Skin of body (tissue), 2 donors: ENCODE data around the gene LEP. TPM values are rescaled to one million over a fixed set of nuclear protein-coding genes. Genes with fewer than 3 reads are reported as not detected.
A peak's percentile ranks its signal among the peaks of the same experiment; 100 is the strongest.

Experiments
- DNase-seq: peaks from one replicate; lab custom pipeline; 2025; lab: John Stamatoyannopoulos, UW
- total RNA-seq: library from RNA; depleted of rRNA; stranded (reverse); fragments of >200 nt; gene quantifications from one replicate; pipeline ENCODE4 v1.2.3, GENCODE V29; 2014

The LEP gene
- 0.59 TPM for total RNA-seq

DNA sequence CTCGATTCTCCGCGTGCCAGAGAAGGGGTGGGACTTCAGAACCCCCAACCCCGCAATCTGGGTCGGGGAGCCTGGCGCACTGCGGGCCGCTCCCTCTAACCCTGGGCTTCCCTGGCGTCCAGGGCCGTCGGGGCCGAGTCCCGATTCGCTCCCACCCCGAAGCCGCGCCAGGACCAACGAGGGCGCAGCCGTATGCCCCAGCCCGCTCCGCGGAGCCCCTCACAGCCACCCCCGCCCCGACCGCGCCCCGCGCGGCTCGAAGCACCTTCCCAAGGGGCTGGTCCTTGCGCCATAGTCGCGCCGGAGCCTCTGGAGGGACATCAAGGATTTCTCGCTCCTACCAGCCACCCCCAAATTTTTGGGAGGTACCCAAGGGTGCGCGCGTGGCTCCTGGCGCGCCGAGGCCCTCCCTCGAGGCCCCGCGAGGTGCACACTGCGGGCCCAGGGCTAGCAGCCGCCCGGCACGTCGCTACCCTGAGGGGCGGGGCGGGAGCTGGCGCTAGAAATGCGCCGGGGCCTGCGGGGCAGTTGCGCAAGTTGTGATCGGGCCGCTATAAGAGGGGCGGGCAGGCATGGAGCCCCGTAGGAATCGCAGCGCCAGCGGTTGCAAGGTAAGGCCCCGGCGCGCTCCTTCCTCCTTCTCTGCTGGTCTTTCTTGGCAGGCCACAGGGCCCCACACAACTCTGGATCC lies at the start of gene LEP:
Gene LEP, plus strand, starts transcription at position 583 of the 691 bp plus-strand sequence. CDS start 10,741 bp downstream, outside the sequence.
- DNase-seq, result no peak

DNA sequence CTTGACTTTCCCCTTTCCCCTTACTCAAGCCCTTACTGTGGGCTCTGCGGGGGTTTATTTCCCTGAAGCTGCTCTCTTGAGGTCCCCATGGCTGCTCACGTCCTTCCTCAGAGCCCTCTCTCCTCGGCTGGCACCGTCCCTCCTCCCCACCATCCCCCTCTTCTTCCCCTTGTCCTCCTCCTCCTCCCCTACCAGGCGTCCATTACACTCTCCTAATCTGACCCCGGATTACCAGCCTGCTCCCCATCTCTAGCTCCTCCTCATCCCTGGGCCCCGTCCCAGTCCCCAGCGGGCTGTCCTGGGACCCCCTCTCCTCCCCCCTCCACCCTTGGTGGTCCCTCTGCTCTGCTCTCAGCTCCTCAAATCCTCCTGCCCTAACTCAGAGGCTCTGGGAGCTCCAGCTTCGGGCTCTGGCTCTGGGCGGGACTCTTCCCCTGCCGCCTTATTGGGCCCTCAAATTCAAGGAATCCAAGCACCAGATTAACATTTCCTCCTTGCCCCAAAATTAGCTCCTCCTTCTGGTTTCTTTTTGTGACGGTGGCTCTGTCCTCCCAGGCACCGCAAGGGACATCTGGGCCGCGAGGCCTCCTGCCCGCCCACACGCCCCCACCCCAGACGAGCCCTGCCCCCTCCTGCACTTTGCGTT lies 48.5 kb upstream of the LEP start:
- DNase-seq, result no peak

DNA sequence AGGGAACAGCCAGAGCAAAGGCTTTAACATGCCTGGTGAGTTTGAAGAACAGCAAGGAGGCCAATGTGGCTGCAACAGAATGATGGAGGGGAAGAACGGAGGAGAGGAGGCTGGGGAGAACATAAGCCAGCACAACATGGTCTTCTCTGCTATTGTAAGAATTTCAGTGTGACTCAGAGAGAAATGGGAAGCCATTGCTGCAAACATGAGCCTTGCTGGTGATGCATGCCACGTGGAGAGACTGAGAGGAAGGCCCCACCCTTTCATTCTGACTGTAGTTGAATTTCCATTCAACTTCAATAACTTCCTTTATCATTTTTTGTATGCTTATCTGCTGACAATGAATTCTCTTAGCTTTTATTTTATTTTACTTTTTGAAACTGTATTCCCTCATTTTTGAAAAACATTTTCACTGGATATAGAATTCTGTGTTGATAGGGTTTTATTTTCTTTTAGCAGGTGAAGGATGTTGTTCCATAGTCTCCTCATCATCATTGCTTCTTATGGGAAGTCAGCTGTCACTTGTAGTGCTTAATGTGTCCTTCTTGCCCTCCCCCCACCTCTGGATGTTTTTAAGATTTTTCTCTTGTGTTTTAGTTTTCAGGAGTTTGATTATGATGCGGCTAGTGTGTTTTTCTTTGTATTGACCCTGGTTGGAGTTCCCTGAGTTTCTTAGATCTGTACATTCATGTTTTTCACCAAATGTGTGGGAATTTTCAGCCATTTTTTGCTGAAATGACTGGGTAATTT lies 46.4 kb upstream of the LEP start:
- no peak for DNase-seq

DNA sequence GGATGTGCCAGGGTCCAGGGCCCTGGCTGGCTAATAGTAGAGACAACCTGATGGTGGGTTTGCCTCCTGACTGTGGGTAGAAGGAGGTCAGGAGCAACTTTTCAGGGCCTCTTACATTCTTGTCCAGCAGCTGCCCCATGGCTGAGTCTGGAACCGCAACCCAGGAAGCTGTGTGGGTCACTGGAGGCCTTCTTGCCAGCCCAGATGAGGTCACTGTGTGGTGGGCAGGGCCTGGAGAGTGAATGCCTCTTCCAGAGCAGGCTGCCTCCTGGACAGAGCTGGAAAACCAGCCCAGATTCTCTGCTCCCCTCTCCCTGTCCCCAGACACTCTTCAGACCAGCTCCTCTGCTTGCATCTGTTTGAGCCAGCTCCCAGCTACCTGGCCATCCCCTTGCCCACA lies 43.5 kb upstream of the LEP start:
- DNase-seq, result no peak

DNA sequence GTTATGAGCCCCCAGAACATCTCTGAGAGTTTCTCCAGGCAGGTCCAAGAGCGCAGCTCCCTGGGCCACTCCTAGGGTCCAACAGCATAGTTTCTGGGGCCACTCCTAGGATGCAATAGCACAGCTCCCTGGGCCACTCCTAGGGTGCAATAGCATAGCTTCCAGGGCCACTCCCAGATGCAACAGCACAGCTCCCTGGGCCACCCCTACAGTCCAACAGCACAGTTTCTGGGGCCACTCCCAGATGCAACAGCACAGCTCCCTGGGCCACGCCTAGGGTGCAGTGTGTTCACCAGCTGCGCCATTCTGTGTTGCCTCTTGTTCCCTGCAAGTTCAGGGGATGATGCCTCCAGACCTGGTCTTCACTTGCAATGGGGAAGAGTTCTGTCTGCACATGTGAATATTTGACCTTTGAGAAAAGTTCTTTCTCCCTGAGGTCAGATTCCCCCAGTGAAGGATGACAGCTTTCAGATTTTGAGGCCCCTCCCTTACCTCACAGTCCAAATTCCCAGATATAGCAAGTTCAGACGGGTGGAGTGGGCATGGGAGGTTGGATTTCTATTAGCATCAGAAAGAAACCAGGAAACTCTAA lies 43.0 kb upstream of the LEP start:
- no peak for DNase-seq

DNA sequence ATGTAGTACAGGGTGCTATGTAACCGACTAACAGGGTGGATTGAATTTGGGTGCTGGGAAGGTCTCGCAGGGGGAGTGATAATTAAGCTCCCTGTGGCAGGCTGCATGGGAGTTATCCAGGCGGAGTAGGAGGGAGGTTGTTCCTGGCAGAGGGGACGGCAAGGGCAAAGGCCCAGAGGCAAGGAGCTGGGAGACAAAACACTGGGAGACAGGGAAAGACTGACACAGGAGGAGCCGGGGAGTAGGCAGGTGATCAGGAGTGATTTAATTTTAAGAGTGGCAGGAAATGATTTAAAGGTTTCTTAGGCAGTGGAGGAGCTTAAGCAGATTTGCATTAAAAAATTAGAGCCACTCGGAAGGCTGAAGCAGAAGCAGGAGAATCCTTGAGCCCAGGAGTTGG lies 40.7 kb upstream of the LEP start:
- DNase-seq, result no peak

DNA sequence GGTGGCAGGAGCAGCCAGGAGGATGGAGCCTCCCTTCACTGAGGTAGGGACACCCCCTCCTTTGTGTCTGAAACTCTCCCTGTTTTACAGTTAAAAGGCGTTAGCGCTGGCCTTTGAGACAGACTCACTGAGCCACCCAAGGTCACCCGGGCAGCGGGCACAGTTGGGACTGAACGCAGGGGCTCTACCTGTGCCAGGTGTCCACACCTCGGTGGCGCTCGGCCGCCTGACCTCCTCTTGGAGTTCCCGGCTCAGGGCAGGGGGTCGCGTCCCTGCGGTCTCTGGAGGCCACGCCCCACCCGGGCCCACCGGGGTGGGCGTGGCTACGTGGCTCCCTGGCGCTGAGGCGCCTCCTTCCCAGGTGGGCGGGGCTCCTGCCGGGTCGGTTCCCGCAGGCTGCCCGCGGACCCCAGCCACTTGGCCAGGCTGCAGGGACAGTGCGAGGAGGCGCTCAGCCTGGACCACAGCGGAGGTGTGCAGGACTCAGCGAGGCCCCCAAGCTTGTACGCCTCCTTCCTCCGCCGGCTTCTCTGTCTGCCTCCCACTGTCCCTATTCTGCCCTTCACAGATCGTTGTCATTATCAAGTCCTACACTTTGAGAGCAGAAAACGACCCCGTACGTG lies 39.9 kb upstream of the LEP start:
- no peak for DNase-seq

DNA sequence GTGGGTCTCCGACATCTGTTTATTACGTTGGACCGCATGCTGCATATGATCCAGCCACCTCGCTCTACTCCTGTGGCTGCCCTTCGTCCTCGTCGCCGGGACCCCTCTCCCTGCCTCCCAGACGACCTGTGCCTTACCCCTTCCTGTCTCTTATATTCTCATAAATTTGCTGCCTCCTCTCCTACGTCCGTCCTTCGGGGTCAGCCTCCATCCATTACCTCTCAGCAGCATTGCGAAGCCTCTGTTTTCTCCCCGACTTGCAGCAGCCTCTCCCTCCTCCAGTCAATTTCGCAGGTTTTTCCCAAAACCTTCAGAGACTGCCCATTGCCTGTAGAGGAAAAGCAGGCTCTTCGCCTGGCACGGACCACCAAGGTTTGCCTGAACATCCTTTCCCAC lies 39.4 kb upstream of the LEP start:
- DNase-seq, result no peak

DNA sequence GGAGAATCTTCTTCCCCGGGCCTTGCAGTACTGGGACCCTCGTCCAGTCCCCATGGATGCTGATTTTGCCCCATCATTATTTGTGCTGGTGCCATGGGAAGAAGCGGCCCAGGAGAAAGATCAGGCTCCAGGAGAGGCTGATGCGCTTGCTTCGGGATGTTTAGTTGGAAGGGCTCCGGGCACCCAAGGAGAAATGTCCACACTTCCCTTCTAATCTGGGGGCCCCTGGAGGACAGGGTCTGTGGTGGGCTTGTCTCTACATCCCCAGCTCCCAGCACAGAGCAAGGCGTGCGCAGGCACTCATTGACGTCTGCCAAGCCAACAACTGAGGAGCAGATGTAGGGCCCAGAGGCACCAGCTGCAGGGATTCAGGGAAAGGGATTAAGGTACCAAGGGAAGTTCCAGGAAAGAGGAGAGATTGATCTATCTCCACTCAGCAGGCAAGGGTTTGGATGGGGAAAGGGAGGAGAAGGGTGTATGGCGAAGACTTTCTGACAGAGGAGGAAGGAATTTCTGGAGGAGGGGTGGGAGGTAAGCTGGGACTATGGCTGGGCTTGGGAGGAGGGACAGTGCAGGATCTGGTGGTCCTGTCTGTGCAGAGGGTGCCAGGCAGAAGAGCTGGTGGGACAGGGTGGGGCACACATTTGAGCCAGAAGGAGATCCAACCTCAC lies 38.7 kb upstream of the LEP start:
- no peak for DNase-seq

DNA sequence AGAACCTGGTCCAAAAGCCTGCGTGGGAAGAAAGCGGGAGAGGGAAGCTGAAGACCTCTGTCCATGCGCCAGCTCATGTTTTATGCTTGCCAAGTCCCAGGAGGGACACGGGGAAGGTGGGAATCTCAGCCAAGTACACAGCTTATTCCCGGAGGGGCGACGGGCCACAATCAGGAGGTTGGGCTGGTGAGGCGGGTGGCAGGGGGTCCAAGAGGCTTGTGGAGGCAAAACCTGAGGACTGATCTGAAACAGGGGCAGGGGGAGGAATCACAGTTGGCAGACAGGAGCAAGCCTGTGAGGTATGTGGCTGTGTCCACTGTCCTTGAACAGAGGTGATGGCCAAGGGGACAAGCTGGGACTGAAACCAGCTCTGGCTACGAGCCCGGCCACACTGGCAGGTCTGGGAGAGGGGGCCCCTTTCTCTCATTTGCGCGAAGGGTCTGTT lies 38.0 kb upstream of the LEP start:
- DNase-seq, result no peak

DNA sequence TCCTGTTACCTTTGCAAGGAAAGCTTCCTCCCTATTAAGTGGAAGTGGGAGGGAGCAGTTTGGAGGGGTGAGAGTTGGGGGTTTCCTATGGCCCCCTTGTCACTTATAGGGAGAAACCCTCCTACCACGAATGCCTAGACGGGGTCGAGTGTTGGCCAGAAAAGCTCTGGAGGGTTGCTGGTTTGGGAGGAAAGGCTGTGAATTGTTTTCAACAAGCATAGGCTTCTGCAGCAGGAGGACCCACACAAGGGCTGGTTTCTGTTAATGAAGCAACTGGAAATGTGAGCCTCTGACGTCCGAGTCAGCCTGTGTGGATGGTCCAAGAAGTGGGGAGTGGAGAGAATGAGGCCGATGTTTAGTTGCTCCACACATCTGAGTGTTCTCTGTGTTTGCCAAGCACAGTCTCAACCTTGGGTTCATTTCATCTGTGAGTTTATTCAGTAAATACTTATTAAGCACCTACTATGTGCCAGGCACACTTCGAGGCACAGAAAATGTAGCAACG lies 37.3 kb upstream of the LEP start:
- no peak for DNase-seq

DNA sequence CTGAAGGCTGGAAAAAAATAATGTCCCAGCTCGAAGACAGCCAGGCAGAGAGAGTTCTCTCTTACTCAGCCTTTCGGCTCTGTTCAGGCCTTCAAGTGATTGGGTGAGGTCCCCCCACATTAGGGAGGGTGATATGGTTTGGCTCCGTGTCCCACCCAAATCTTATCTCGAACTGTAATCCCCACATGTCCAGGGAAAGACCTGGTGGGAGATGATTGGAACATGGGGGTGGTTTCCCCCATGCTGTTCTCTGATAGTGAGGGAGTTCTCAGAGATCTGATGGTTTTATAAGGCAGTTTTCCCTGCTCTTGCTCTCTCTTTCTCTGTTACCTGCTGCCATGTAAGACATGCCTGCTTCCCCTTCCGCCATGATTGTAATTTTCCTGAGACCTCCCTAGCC lies 36.6 kb upstream of the LEP start:
- DNase-seq, result no peak

DNA sequence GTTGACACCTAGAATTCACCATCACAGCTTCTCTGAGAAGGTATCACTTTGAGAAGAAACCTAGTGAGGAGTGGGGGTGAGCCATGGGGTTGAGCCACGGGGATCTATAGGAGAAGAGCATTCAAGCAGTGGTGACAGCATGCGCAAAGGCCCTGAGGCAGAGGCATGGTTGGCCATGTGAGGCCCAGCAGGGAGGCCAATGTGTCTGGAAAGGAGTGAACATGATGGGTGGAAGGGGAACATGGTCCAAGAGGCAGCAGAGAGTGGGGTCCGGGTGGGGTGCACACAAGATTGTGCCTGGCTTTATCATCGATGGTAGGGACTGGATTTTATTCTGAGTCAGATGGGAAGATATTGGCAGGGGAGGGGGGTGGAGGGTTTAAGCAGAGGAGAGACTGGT lies 36.0 kb upstream of the LEP start:
- no peak for DNase-seq

DNA sequence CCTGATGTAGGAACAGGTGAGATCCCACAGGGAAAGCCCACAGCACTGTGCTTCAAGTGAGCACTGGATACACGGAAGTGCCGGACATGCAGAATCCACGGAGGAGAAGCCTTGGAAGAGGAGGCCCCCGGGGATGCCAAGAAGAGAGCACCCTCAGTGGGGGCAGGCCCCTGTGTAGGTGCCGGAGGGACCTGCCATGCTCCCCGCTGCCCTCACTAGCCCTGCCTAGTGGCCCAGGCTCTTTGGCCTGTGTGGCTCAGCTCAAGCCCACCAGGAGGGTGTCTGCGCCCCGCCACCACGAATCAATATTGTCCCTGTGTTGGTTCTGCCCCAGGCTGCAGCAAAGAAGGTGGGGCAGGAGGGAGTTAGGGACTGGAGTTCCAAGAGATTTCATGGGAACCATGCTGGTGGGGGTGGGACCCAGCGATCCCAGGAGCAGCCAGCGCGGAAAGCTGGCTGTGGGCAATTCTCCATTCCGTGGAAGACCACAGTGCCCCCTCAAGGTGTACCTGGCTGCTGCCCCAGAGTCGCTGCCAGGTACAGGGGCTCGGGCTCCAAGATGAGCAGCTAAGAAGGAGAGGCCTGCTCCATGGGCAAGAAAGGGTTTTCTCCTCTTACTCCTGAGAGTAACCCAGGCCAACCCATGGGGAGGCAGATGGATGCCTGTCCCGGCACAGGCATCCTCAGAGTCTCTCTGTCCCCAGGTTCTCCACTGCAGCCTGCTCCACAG lies 34.9 kb upstream of the LEP start:
- DNase-seq, result no peak

DNA sequence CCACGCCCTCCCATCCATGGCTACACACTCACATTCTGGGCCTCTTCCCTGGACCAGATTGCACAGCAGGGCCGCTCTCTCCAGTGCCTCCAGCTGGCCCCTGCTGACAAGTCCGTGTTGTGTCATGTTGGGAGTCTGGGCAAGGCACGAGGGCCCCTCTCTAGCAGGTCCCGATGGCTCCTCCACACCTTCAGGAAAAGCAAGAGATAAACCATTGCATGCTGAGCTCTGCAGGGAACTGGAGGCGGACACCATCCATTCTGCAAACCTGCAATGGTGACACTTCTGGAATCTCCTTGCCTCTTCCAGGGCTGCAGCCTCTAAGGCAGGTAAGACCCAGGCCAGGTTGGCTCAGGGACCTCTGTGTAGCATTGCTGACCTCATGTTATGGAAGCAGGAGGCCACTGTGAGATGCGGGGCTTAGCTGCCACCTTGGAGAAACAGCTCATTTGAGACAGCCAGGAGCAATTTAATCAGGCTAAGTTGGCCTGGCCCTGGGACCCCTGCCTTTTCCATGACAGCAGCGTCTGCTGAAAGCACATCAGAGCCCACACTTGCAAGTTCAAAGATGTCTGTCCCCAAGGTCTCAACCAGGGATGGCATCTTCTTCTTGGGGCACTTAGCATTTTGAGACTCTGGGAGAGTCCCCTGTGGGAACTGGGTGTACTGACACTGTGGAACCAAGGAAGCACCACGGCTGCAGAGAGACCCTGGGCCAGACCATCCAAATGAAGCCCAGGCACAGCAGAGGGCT lies 34.2 kb upstream of the LEP start:
- no peak for DNase-seq

DNA sequence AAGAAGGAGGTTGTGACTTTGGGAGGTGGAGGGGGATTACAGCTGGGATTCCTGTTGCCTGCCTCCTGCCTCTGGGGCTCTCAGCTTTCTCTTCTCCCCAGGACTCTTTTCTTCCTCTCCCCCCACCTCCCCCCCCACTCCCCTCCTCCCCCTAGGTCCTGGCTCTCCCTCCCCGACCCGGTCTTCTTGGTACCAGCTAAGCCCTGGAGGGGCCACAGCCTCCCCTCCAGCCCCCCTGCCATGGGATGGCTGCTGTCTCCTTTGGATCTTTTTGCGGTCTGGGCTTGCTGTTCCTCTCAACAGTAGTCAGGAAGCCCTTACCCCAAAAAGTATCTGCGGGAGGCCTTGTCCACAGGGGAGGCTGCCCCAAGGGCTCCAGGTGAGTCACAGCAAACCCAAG lies 33.5 kb upstream of the LEP start:
- DNase-seq, result no peak

DNA sequence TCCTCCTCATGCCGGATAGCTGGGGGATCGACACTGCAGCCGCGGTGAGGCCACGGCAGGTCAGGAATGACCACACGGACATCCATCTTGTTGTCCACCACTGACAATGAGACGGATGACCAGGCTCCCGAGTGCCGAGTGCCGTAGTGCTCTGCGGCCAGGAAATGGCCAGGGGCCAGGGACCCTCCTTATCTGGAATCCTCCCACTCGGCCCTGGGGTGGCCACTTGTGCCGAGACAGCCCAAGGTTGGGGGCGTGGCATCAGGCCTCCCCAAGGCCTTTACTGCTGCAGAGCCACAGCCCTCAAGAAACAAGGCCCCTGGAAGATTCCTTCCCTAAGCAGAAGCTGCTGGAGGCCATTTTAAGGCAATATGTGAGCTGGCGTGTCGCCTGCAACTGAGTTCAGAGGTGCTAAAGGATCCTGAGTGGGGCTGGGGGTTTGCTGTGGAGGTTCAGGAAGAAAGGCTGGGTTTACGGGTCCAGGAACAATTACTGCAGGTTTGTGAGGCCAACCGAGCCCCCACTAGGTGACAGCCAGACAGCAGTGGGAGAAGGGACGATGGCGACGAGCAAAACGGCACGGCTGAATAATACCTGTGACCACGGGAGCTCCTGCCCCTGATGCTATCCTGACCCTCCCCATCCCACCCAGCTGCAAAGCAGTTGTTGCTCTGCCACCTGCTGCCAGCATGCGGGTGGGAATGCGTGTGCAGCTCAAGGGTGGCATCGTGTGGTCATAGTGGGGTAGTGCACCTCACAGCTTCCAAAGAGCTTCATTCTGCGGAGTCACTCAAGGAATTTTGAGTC lies 31.6 kb upstream of the LEP start:
- peak; percentile 84 for DNase-seq

DNA sequence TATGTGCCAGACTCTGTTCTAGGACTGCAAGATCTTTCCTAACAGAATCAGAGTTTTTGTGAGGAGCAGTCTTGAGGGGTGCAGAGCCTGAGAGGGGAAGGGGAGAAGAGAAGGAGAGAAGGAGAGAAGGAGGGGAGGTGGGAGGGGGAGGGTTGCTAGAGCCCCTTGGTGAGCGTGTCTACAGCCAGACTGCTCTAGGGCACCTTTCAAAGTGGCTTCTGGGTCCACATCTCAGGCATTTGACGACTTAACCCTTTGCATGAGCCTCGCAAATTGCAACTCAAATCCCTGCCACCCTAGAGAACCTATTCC lies 31.1 kb upstream of the LEP start:
- no peak for DNase-seq
